ENCODE measurements around the gene TUBA8.

GRCh38 chr22:18065256-18065655 is 45.4 kb upstream of the TUBA8 start:
- TF ChIP-seq POLR2A (IDR thresholded peaks at IDR 0.05; ENCODE audit: low read depth, low read length), result no peak
- TF ChIP-seq, protein P1, sequence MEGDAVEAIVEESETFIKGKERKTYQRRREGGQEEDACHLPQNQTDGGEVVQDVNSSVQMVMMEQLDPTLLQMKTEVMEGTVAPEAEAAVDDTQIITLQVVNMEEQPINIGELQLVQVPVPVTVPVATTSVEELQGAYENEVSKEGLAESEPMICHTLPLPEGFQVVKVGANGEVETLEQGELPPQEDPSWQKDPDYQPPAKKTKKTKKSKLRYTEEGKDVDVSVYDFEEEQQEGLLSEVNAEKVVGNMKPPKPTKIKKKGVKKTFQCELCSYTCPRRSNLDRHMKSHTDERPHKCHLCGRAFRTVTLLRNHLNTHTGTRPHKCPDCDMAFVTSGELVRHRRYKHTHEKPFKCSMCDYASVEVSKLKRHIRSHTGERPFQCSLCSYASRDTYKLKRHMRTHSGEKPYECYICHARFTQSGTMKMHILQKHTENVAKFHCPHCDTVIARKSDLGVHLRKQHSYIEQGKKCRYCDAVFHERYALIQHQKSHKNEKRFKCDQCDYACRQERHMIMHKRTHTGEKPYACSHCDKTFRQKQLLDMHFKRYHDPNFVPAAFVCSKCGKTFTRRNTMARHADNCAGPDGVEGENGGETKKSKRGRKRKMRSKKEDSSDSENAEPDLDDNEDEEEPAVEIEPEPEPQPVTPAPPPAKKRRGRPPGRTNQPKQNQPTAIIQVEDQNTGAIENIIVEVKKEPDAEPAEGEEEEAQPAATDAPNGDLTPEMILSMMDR (IDR thresholded peaks at IDR 0.05; ENCODE audit: extremely low read depth in 1 of 2, insufficient read depth in 1 of 2, low read depth in 1 of 2, low read length in 2 of 2), result no peak
- TF ChIP-seq EZH2 (IDR thresholded peaks at IDR 0.05; ENCODE audit: borderline replicate concordance, low read depth, low read length, severe bottlenecking), result no peak
- no peak for TF ChIP-seq POLR2AphosphoS5 (IDR thresholded peaks at IDR 0.05; ENCODE audit: insufficient read depth, low read depth, low read length)
- no peak for TF ChIP-seq FOS (IDR thresholded peaks at IDR 0.05; ENCODE audit: borderline replicate concordance, insufficient read depth, low read length)
- no peak for TF ChIP-seq MAX (IDR thresholded peaks at IDR 0.05; ENCODE audit: insufficient read depth, insufficient read length)
- TF ChIP-seq JUN (IDR thresholded peaks at IDR 0.05; ENCODE audit: borderline replicate concordance, insufficient read depth, insufficient read length, low read depth), result no peak
- no peak for TF ChIP-seq MYC (IDR thresholded peaks at IDR 0.05; ENCODE audit: low read depth, low read length)
- no peak for TF ChIP-seq GATA2 (IDR thresholded peaks at IDR 0.05; ENCODE audit: insufficient read depth, insufficient read length, low read depth, low read length)
